Measurements from ENCODE around the gene PITPNM1. TPM values are rescaled to one million over a fixed set of nuclear protein-coding genes. Genes with fewer than 3 reads are reported as not detected.
"Not testable (repeated sequence)": the region's sequence is repeated elsewhere in the genome, so short reads cannot be mapped to it uniquely, and the experiment has no call there.

PITPNM1 gene
- total RNA-seq, 1 donor from 2014 or later, result 54.1 TPM

GRCh38 chr11:67482827-67483798 lies 22.1 kb downstream of the PITPNM1 start, which contains the start of gene AIP:
Gene AIP (plus strand): TSS chr11:67483026. CDS start chr11:67483159, 133 bp downstream.
- peak; percentile 97 to 98 for ATAC-seq

GRCh38 chr11:67482275-67482826 lies 22.8 kb downstream of the PITPNM1 start:
- Histone ChIP-seq H3K4me1 (peaks cover 44% of the 10 kb centered on the region), H3K27me3 (ENCODE audit: low read depth) (no peaks in the 10 kb centered on the region), H3K4me3 (peak overlapping the region; percentile 65), H3K36me3 (peaks cover 8% of the 10 kb centered on the region), H3K9me3 (no peaks in the 10 kb centered on the region), H3K27ac (peak overlapping the region; percentile 87)
- no peak for DNase-seq
- peak; percentile 30 to 50 for ATAC-seq
- intact Hi-C loops (cut with DNase I), result no loop called here
- TF ChIP-seq, protein P1, sequence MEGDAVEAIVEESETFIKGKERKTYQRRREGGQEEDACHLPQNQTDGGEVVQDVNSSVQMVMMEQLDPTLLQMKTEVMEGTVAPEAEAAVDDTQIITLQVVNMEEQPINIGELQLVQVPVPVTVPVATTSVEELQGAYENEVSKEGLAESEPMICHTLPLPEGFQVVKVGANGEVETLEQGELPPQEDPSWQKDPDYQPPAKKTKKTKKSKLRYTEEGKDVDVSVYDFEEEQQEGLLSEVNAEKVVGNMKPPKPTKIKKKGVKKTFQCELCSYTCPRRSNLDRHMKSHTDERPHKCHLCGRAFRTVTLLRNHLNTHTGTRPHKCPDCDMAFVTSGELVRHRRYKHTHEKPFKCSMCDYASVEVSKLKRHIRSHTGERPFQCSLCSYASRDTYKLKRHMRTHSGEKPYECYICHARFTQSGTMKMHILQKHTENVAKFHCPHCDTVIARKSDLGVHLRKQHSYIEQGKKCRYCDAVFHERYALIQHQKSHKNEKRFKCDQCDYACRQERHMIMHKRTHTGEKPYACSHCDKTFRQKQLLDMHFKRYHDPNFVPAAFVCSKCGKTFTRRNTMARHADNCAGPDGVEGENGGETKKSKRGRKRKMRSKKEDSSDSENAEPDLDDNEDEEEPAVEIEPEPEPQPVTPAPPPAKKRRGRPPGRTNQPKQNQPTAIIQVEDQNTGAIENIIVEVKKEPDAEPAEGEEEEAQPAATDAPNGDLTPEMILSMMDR (IDR thresholded peaks at IDR 0.05), result no peak

More at GRCh38 chr11:67482827-67483798, 22.1 kb downstream of the PITPNM1 start, which contains the start of gene AIP:
- no peaks in the 10 kb centered on the region for H3K27me3 ChIP-seq (ENCODE audit: low read depth)
- peak within 1 kb of the TSS; percentile 65 for H3K4me3 ChIP-seq
- TF ChIP-seq, protein P1 (IDR thresholded peaks at IDR 0.05), result peak; percentile 32
- peaks cover 16% of the 10 kb centered on the region for H3K36me3 ChIP-seq
- H3K9me3 ChIP-seq, result no peaks in the 10 kb centered on the region
- H3K27ac ChIP-seq, result peak within 1 kb of the TSS; percentile 87
- intact Hi-C loops (cut with DNase I), result no loop called here
- peak; percentile 97 for DNase-seq
- peaks cover 44% of the 10 kb centered on the region for H3K4me1 ChIP-seq

DNA sequence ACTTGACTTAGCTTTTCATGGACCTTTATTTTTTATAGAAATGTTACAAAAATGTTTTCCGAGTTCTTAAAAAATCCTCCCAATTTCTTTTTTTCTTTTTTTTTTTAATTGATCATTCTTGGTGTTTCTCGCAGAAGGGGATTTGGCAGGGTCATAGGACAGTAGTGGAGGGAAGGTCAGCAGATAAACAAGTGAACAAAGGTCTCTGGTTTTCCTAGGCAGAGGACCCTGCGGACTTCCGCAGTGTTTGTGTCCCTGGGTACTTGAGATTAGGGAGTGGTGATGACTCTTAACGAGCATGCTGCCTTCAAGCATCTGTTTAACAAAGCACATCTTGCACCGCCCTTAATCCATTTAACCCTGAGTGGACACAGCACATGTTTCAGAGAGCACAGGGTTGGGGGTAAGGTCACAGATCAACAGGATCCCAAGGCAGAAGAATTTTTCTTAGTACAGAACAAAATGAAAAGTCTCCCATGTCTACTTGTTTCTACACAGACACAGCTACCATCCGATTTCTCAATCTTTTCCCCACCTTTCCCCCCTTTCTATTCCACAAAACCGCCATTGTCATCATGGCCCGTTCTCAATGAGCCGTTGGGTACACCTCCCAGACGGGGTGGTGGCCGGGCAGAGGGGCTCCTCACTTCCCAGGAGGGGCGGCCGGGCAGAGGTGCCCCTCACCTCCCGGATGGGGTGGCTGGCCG lies 27.7 kb downstream of the PITPNM1 start:
- H3K36me3 ChIP-seq; H3K27ac ChIP-seq; ATAC-seq; H3K4me3 ChIP-seq; H3K9me3 ChIP-seq; DNase-seq; intact Hi-C loops (cut with DNase I); H3K27me3 ChIP-seq (ENCODE audit: low read depth): not testable (repeated sequence)
- H3K4me1 ChIP-seq, result peaks cover 10% of the 10 kb centered on the region

- H3K4me3 ChIP-seq; H3K9me3 ChIP-seq; H3K27ac ChIP-seq; intact Hi-C loops (cut with DNase I); H3K27me3 ChIP-seq (ENCODE audit: low read depth); ATAC-seq; DNase-seq; H3K36me3 ChIP-seq; H3K4me1 ChIP-seq: not testable (repeated sequence)
Observed at GRCh38 chr11:67476692-67477091, 28.5 kb downstream of the PITPNM1 start.

- H3K4me3 ChIP-seq, result no peak overlapping the region
- peaks cover 14% of the 10 kb centered on the region for H3K4me1 ChIP-seq
- H3K27ac ChIP-seq, result no peak overlapping the region
- H3K27me3 ChIP-seq (ENCODE audit: low read depth), result no peaks in the 10 kb centered on the region
- ATAC-seq (no peak), DNase-seq (no peak)
- TF ChIP-seq, protein P1 (IDR thresholded peaks at IDR 0.05), result no peak
- intact Hi-C loops (cut with DNase I), result no loop called here
- no peaks in the 10 kb centered on the region for H3K36me3 ChIP-seq
- no peaks in the 10 kb centered on the region for H3K9me3 ChIP-seq
Observed at GRCh38 chr11:67472882-67473281, 32.3 kb downstream of the PITPNM1 start.

DNA sequence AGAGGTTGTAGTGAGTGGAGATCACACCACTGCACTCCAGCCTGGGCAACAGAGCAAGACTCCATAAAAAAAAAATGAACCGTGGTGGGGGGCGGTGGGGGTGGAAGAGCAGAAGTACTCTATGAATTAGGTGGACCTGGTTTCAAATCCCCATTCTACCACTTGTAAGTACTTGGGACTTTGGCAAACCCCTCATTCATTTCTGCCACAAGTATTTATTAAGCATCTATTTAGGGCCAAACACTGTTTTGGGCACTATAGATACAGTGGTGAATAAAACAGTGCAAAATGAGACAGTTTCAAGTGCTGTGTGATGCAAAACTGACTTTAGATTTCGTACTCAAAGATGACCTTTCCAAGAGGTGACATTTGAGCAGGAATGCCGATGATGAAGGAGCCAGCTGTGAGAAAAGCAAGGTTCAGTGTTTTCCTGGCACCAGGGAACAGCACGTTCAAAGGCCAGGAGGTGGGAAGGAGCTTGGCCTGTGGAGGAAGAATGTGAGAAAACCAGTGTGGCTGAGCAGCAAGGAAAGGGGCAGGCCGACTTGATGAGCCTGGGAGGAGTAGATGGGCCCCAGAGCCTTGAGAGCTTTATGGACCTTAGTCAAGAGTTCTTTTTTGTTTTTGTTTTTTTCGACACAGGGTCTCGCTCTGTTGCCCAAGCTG lies 34.7 kb downstream of the PITPNM1 start:
- Histone ChIP-seq H3K27ac (no peak overlapping the region), H3K27me3 (ENCODE audit: low read depth) (no peaks in the 10 kb centered on the region), H3K36me3 (peaks cover 6% of the 10 kb centered on the region), H3K4me1 (peaks cover 32% of the 10 kb centered on the region), H3K4me3 (no peak overlapping the region), H3K9me3 (no peaks in the 10 kb centered on the region)
- intact Hi-C loops (cut with DNase I), result no loop called here
- DNase-seq (no peak), ATAC-seq (no peak)
- TF ChIP-seq, protein P1 (IDR thresholded peaks at IDR 0.05), result no peak

Data from lower lobe of right lung (tissue), 2 donors.